H1 (cell line): Measurements from ENCODE around the gene ALK. TPM values are rescaled to one million over a fixed set of nuclear protein-coding genes. Genes with fewer than 3 reads are reported as not detected.

Experiments
- CTCF ChIA-PET: fragments of 300-600 bp; sonication (Branson Sonifier 250); formaldehyde crosslinking; loops from one replicate; lab custom pipeline; 2021; ENCODE audit not compliant: partially characterized antibody; lab: Charles Lee
- POLR2A ChIA-PET: fragments of 300-600 bp; sonication (Branson Sonifier 250); formaldehyde crosslinking; loops from one replicate; lab custom pipeline; 2021; ENCODE audit warnings: inconsistent platforms; ENCODE audit not compliant: partially characterized antibody; lab: Charles Lee
- DNase-seq, 2 experiments: peaks; one replicate each; pipeline versions ENCODE4 v3.0.0 to v3.0.0-alpha.2; 2010 to 2022; ENCODE audit warnings: low spot score in 2 of 2, low read depth in 1 of 2, mixed read lengths in 1 of 2
- FAIRE-seq: peaks from 2 replicates; lab custom pipeline; 2011; peaks lifted over from hg19 to GRCh38; lab: Jason Lieb, UNC
- H2AFZ ChIP-seq: 2 replicates; pipeline ENCODE4 v1.8.1; 2012; ENCODE audit warnings: low read length, inconsistent platforms
- H2AK5ac ChIP-seq: 2 replicates; pipeline ENCODE4 v1.6.1; 2013; ENCODE audit warnings: low read depth, low read length
- H2BK120ac ChIP-seq: replicated peaks from 2 replicates; pipeline ENCODE3; 2013; ENCODE audit warnings: low read depth, low read length, inconsistent platforms
- H2BK12ac ChIP-seq: 2 replicates; pipeline ENCODE4 v1.6.1; 2013; ENCODE audit warnings: low read depth, low read length
- H2BK15ac ChIP-seq: 2 replicates; pipeline ENCODE4 v1.6.1; 2013; ENCODE audit warnings: low read length
- H2BK20ac ChIP-seq: 2 replicates; pipeline ENCODE4 v1.6.1; 2013; ENCODE audit warnings: low read length
- H2BK5ac ChIP-seq: 2 replicates; pipeline ENCODE4 v1.6.1; 2013; ENCODE audit warnings: low read depth, low read length
- H3K14ac ChIP-seq: 2 replicates; pipeline ENCODE4 v1.6.1; 2013; ENCODE audit warnings: inconsistent platforms; ENCODE audit not compliant: insufficient read length
- H3K18ac ChIP-seq: 2 replicates; pipeline ENCODE4 v1.6.1; 2013; ENCODE audit warnings: low read length; ENCODE audit errors: extremely low read depth
- H3K23ac ChIP-seq: 2 replicates; pipeline ENCODE4 v1.6.1; 2013; ENCODE audit warnings: inconsistent platforms; ENCODE audit not compliant: insufficient read length
- H3K23me2 ChIP-seq: 2 replicates; pipeline ENCODE4 v1.6.1; 2013; ENCODE audit warnings: low read depth, low read length
- H3K27ac ChIP-seq: 2 replicates; pipeline ENCODE4 v1.6.1; 2011; ENCODE audit warnings: low read depth, low read length, inconsistent platforms
- H3K27me3 ChIP-seq, 4 experiments: replicated peaks in 1 of 4; 1 replicate in 1 of 4; 2 replicates in 3 of 4; pipeline versions ENCODE4 v1.6.1 to v1.8.1; 2011 to 2013; ENCODE audit warnings: low read length in 3 of 4, mild to moderate bottlenecking in 3 of 4, inconsistent platforms in 2 of 4, mixed read lengths in 2 of 4, moderate library complexity in 1 of 4; ENCODE audit not compliant: control insufficient read depth in 3 of 4, insufficient read depth in 3 of 4; ENCODE audit errors: extremely low read depth in 1 of 4
- H3K36me3 ChIP-seq, 4 experiments: 2 replicates each; pipeline versions ENCODE4 v1.6.1 to v1.8.1; 2011 to 2013; ENCODE audit warnings: mild to moderate bottlenecking in 4 of 4, low read length in 3 of 4, moderate library complexity in 2 of 4, control low read depth in 1 of 4, inconsistent platforms in 1 of 4; ENCODE audit not compliant: insufficient read depth in 4 of 4, control insufficient read depth in 2 of 4
- H3K4ac ChIP-seq: replicated peaks from 2 replicates; pipeline ENCODE3; 2013; ENCODE audit warnings: low read length, low read depth, mixed read lengths, inconsistent platforms; ENCODE audit not compliant: insufficient read length
- H3K4me1 ChIP-seq, 4 experiments: replicated peaks in 1 of 4; 1 replicate in 1 of 4; 2 replicates in 3 of 4; pipeline versions ENCODE4 v1.6.1 to v1.8.1; 2011 to 2013; ENCODE audit warnings: low read length in 3 of 4, inconsistent platforms in 2 of 4, mixed read lengths in 1 of 4; ENCODE audit not compliant: insufficient read depth in 4 of 4, control insufficient read depth in 3 of 4
- H3K4me2 ChIP-seq, 2 experiments: 2 replicates each; pipeline versions ENCODE4 v1.6.1 to v1.8.1; 2011 to 2013; ENCODE audit warnings: low read depth in 2 of 2, low read length in 2 of 2, control low read depth in 1 of 2, inconsistent platforms in 1 of 2, mild to moderate bottlenecking in 1 of 2; ENCODE audit not compliant: insufficient read depth in 1 of 2
- H3K4me3 ChIP-seq, 4 experiments: fragments of 200-600, 300-600 bp in 1 of 4; sonication (generic), shearing (Covaris generic), sonication (Bioruptor Twin) in 1 of 4; 2 replicates each; pipeline versions ENCODE4 v1.5.1 to v1.8.1; 2011 to 2016; ENCODE audit warnings: low read length in 4 of 4, low read depth in 3 of 4, control low read depth in 2 of 4, inconsistent platforms in 2 of 4, mild to moderate bottlenecking in 2 of 4, mixed read lengths in 1 of 4, moderate library complexity in 1 of 4; ENCODE audit not compliant: insufficient read depth in 2 of 4; ENCODE audit errors: extremely low read depth in 1 of 4
- H3K56ac ChIP-seq: replicated peaks from 2 replicates; pipeline ENCODE3; 2013; ENCODE audit warnings: low read depth, mild to moderate bottlenecking, mixed read lengths, low read length, inconsistent platforms; ENCODE audit not compliant: insufficient read length
- H3K79me1 ChIP-seq: 2 replicates; pipeline ENCODE4 v1.6.1; 2013; ENCODE audit warnings: low read depth, low read length, control low read depth
- H3K79me2 ChIP-seq, 2 experiments: 2 replicates each; pipeline versions ENCODE4 v1.6.1 to v1.8.1; 2012 to 2013; ENCODE audit warnings: low read length in 2 of 2, mild to moderate bottlenecking in 2 of 2, inconsistent platforms in 1 of 2; ENCODE audit not compliant: insufficient read depth in 2 of 2, control insufficient read depth in 1 of 2
- H3K9ac ChIP-seq, 4 experiments: replicated peaks in 1 of 4; 1 replicate in 1 of 4; 2 replicates in 3 of 4; pipeline versions ENCODE4 v1.6.1 to v1.8.1; 2011 to 2013; ENCODE audit warnings: low read depth in 3 of 4, low read length in 3 of 4, control low read depth in 2 of 4, mild to moderate bottlenecking in 2 of 4, moderate library complexity in 2 of 4, inconsistent platforms in 1 of 4; ENCODE audit errors: extremely low read depth in 1 of 4
- H3K9me3 ChIP-seq, 2 experiments: 2 replicates each; pipeline versions ENCODE4 v1.6.1 to v1.8.1; 2012 to 2013; ENCODE audit warnings: mild to moderate bottlenecking in 2 of 2, moderate library complexity in 2 of 2, control low read depth in 1 of 2, inconsistent platforms in 1 of 2, low read depth in 1 of 2, low read length in 1 of 2, mixed read lengths in 1 of 2; ENCODE audit not compliant: insufficient read depth in 2 of 2
- H4K20me1 ChIP-seq, 2 experiments: replicated peaks in 1 of 2; 2 replicates each; pipeline versions ENCODE3 to v1.8.1; 2011 to 2013; ENCODE audit warnings: inconsistent platforms in 2 of 2, low read length in 2 of 2, mild to moderate bottlenecking in 1 of 2; ENCODE audit not compliant: insufficient read depth in 2 of 2, control insufficient read depth in 1 of 2
- H4K5ac ChIP-seq: 2 replicates; pipeline ENCODE4 v1.6.1; 2013; ENCODE audit warnings: low read length, low read depth, mixed read lengths, inconsistent platforms; ENCODE audit not compliant: insufficient read length
- H4K8ac ChIP-seq: 2 replicates; pipeline ENCODE4 v1.8.0; 2013; ENCODE audit warnings: mild to moderate bottlenecking, moderate library complexity, low read length, inconsistent platforms; ENCODE audit not compliant: insufficient read depth; ENCODE audit errors: extremely low read depth
- H4K91ac ChIP-seq: replicated peaks from 2 replicates; pipeline ENCODE3; 2013; ENCODE audit warnings: low read length, mixed read lengths, inconsistent platforms; ENCODE audit not compliant: insufficient read length
- EGR1 ChIP-seq: IDR thresholded peaks from 2 replicates; pipeline ENCODE4 v1.6.1; 2011; ENCODE audit warnings: low read depth, low read length, borderline replicate concordance
- EP300 ChIP-seq, 2 experiments: IDR thresholded peaks; 1 replicate in 1 of 2; 2 replicates in 1 of 2; pipeline ENCODE4 v1.6.1; 2011 to 2012; ENCODE audit warnings: low read depth in 2 of 2, low read length in 2 of 2, mild to moderate bottlenecking in 2 of 2, borderline replicate concordance in 1 of 2, inconsistent platforms in 1 of 2, moderate library complexity in 1 of 2
- MAFK ChIP-seq: IDR thresholded peaks from 2 replicates; pipeline ENCODE4 v1.6.1; 2012; ENCODE audit warnings: low read depth, mild to moderate bottlenecking, improper control_type of control experiment, low read length
- MAX ChIP-seq: IDR thresholded peaks from 2 replicates; pipeline ENCODE4 v1.6.1; 2012; ENCODE audit warnings: inconsistent platforms
- WGBS, 2 experiments: shearing (Covaris generic) in 1 of 2; methylation state at CpG; one replicate each; pipeline versions ENCODE4 v1.1.6 to v1.1.7; 2013 to 2015; ENCODE audit warnings: low lambda C conversion rate in 2 of 2, mixed read lengths in 2 of 2, inconsistent platforms in 1 of 2, low coverage in 1 of 2, missing lambda C conversion rate in 1 of 2; ENCODE audit not compliant: insufficient replicate concordance in 2 of 2, insufficient coverage in 1 of 2, insufficient read length in 1 of 2; ENCODE audit errors: extremely low coverage in 1 of 2, missing lambda C conversion rate in 1 of 2; 5-methylcytosine and 5-hydroxymethylcytosine counted together
- polyA plus RNA-seq, 7 experiments: library from polyadenylated mRNA; depleted of rRNA in 3 of 7; stranded (reverse) in 5 of 7; unstranded in 2 of 7; fragments of >200 nt in 5 of 7; fragments of 200-250 nt in 2 of 7; gene quantifications; 1 replicate in 5 of 7; 2 replicates in 1 of 7; 4 replicates in 1 of 7; pipeline versions ENCODE4 v1.2.1 to v1.2.3, GENCODE V29; 2011 to 2013; ENCODE audit warnings: missing spikeins in 2 of 7, mixed read lengths in 2 of 7
- total RNA-seq: library from RNA; stranded (reverse); fragmentation: NEBNext Ultra II Directional; extraction: Animal tissue kit (Norgen Biotek cat#: 25700); gene quantifications from 2 replicates; pipeline ENCODE4 v1.2.1, GENCODE V29; 2021
- TF ChIP-seq, protein P1 (sequence below): IDR thresholded peaks from 2 replicates; pipeline ENCODE4 v1.6.1; 2011; ENCODE audit warnings: low read depth, mild to moderate bottlenecking, low read length; ENCODE audit not compliant: insufficient read depth

ALK gene
- total and polyA plus RNA-seq, 2 of the 8 experiments (the other 6 are each of a cell fraction or from before 2014, with no cell fraction given) = 0.02 to 0.09 TPM

DNA sequence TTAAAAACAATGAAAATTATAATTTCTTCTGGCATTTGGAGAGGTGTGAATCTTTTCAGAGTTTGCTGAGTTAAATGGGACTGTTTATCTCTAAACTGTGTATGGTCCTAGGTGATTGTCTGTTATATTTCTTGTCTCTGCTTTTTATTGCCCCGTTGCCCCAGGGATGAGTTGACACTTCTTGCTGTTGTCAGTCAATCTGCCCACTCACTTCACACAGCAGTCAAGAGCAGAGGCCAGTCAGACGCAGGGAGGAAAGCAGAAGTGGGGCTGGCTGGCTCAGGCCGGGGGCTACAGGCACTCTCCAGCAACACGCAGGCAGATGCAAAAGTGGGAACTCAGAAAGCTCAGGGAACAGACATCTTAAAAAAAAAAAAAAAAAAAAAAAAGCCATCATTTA is 441.0 kb downstream of the ALK start:
- Histone ChIP-seq H3K4me3 (no peak overlapping the region), H3K56ac (no peak overlapping the region), H3K9ac (no peak overlapping the region), H4K5ac (no peak overlapping the region), H2AFZ (no peak overlapping the region), H3K79me2 (no peaks in the 10 kb centered on the region), H2BK20ac (no peak overlapping the region), H3K27ac (no peak overlapping the region), H2BK5ac (no peak overlapping the region), H3K23ac (no peak overlapping the region), H3K4me2 (no peak overlapping the region), H2BK12ac (no peak overlapping the region), H3K23me2 (no peaks in the 10 kb centered on the region), H2BK15ac (no peak overlapping the region), H3K9me3 (no peaks in the 10 kb centered on the region), H3K79me1 (no peaks in the 10 kb centered on the region), H3K4ac (no peak overlapping the region), H3K4me1 (no peaks in the 10 kb centered on the region), H3K14ac (no peak overlapping the region), H4K8ac (no peak overlapping the region; the same call in 1 of the 2 replicates), H3K36me3 (no peaks in the 10 kb centered on the region), H3K27me3 (no peaks in the 10 kb centered on the region; a peak in 1 of 7 replicates), H2BK120ac (no peak overlapping the region), H3K18ac (no peak overlapping the region), H4K20me1 (no peaks in the 10 kb centered on the region), H4K91ac (no peak overlapping the region), H2AK5ac (no peak overlapping the region)
- ChIA-PET CTCF (interaction anchor here (0.8 kb wide), 1 partner anchor 143 kb away, joined by 3 read pairs; no protein-coding TSS in a partner anchor), POLR2A (no interaction called here)
- FAIRE-seq (no peak), DNase-seq (no peak)
- WGBS, 2 experiments = 81% methylated on average over 4 of the region's 4 CpGs; no CpG with 5 or more reads in 1 of the 2 experiments
- no peak for TF ChIP-seq EP300 (IDR thresholded peaks at IDR 0.05; ENCODE audit: borderline replicate concordance in 1 of 2, low read depth in 2 of 2, low read length in 2 of 2)
- TF ChIP-seq EGR1 = no peak
- TF ChIP-seq MAFK = no peak
- TF ChIP-seq, protein P1, sequence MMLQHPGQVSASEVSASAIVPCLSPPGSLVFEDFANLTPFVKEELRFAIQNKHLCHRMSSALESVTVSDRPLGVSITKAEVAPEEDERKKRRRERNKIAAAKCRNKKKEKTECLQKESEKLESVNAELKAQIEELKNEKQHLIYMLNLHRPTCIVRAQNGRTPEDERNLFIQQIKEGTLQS = no peak
- TF ChIP-seq MAX = no peak
